Measurements from ENCODE around the gene TBC1D3I.

The TBC1D3I gene

DNA sequence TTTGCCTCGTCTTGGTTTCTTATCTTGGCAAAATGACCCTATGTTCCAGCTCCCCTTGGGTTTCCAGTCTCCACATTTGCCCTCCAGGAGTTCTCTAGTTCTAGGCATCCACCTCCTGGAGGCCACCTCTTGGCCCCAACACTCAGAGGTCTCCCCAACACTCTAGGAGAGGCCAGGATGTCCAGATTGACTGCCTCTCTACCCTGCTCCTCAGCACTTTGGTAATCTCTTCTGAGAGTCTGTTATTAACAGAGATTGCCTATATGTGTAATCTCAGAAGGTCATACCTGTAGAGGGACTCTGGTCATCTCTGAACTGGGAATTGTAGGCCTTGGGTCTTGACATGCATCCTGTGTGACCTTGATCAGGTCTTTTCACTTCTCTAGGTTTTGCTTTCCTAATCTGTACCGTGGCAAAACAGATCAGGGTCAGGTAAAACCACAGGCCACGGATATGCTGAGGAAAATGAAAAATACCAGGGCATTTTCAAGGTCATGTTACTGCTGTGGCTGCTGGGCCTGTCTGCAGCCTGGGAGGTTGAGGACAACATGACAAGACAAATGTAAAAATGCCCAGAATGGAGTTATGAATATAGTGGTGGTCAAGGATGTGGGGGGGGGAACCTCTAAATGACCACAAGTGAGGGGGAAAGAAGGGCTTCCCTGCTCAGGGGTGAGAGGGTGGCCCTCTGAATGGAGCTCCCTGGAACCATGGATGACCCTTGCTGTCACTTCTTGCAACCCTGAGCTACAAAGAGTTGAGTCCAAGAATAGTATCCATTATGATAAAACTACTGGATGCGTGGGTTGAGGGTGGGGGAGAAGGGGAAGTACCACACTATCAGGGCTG, 58.5 kb downstream of the TBC1D3I start:
- DNase-seq: no peak

DNA sequence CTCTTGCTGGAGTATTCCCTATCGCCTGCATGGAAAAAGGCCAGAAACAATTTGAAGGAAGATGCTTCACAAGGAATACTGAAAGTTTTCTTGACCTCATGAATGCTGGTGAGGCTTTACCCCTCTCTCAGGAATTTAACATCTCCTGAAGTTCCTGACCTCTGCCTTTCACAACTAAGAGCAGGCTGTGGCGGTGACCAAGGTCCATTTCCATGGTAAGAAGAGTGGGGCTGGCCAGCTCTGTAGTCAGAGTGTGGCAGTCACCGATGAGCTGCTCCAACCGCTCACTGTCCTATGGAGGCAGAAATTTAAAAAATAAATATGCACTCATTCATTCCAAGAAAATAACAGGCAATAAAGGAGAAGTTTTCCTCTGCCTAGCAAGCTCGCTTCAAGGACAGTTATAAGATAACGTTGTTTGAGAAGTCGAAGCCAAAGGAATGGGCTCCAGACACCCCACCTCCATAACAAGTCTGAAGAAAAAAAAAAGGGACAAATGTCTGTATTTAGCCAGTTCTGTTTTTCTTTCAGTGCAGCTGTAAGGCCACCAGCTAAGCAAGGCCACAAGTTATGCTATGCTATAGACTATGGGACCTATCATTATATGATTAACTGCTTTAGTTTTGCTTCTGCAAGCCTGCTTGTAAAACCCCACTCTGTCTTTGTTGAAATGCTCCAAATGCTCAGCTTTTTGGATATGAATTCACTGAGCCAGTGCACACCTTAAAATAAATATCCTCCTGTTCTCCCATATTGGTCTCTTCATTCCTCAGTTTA, 59.5 kb downstream of the TBC1D3I start:
- no peak for DNase-seq
